ENCODE measurements around the gene CNGB1.
A peak's percentile ranks its signal among the peaks of the same experiment; 100 is the strongest.
"Not testable (repeated sequence)": the region's sequence is repeated elsewhere in the genome, so short reads cannot be mapped to it uniquely, and the experiment has no call there.

The CNGB1 gene

DNA sequence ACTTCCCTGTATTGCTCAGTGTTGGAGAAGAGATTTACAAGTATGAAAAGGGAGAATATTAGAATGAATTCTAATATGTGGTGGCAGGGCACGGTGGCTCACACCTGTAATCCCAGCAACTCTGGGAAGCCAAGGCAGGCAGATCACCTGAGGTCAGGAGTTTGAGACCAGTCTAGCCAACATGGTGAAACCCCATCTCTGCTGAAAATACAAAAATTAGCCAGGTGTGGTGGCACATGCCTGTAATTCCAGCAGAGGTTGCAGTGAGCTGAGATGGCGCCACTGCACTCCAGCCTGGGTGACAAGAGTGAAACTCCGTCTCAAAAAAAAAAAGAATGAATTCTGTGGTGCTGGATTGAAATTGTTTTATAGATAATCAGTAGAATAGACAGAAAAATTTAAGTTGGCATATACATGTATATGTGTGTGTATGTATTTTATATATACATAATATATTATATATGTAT, 75.8 kb downstream of the CNGB1 start:
- H3K36me3 ChIP-seq (ENCODE audit: insufficient read depth, low read length); H2AFZ ChIP-seq (ENCODE audit: low read length, unreplicated experiment); H3K79me2 ChIP-seq (ENCODE audit: control insufficient read depth, insufficient read depth, low read length, unreplicated experiment); H3K4me3 ChIP-seq (ENCODE audit: low read depth, low read length); H3K27me3 ChIP-seq (ENCODE audit: insufficient read depth, low read length): not testable (repeated sequence)
- Histone ChIP-seq H3K4me1 (ENCODE audit: control insufficient read depth, insufficient read depth, low read length, unreplicated experiment) (peaks cover 54% of the 10 kb centered on the region), H3K27ac (ENCODE audit: low read depth, low read length) (peak overlapping the region; percentile 95)

DNA sequence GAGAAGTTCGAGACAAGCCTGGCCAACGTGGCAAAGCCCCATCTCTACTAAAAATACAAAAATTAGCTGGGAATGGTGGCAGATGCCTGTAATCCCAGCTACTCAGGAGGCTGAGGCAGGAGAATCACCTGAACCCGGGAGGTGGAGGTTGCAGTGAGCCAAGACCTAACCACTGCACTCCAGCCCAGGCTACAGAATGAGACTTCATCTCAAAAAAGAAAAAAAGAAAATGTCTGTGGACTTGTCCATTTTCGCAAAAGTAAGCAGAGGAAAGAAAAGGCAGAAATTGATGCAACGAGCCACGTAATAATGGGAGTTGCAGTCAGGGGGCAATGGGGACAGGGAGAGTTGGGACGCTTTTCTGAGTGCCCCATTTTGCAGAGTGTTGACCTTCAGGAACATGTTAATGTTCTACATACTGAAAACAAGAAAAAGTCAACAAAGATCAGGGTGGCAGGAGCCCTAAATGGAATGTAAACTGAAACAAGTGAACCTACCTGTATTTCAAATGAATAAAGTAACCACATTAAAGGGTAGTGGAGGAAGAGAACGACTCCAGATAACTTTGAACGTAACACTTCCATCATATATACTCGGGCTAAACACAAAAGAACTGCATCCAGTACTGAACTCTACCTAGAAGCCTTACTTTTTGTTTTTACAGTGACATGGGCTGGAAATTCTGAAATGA, 76.4 kb downstream of the CNGB1 start:
- H3K27me3 ChIP-seq (ENCODE audit: insufficient read depth, low read length) = no peaks in the 10 kb centered on the region
- no peak overlapping the region for H3K4me3 ChIP-seq (ENCODE audit: low read depth, low read length)
- no peaks in the 10 kb centered on the region for H3K79me2 ChIP-seq (ENCODE audit: control insufficient read depth, insufficient read depth, low read length, unreplicated experiment)
- no peak overlapping the region for H2AFZ ChIP-seq (ENCODE audit: low read length, unreplicated experiment)
- H3K4me1 ChIP-seq (ENCODE audit: control insufficient read depth, insufficient read depth, low read length, unreplicated experiment) = peaks cover 60% of the 10 kb centered on the region
- H3K36me3 ChIP-seq (ENCODE audit: insufficient read depth, low read length) = no peaks in the 10 kb centered on the region
- H3K27ac ChIP-seq (ENCODE audit: low read depth, low read length) = peak overlapping the region; percentile 95

DNA sequence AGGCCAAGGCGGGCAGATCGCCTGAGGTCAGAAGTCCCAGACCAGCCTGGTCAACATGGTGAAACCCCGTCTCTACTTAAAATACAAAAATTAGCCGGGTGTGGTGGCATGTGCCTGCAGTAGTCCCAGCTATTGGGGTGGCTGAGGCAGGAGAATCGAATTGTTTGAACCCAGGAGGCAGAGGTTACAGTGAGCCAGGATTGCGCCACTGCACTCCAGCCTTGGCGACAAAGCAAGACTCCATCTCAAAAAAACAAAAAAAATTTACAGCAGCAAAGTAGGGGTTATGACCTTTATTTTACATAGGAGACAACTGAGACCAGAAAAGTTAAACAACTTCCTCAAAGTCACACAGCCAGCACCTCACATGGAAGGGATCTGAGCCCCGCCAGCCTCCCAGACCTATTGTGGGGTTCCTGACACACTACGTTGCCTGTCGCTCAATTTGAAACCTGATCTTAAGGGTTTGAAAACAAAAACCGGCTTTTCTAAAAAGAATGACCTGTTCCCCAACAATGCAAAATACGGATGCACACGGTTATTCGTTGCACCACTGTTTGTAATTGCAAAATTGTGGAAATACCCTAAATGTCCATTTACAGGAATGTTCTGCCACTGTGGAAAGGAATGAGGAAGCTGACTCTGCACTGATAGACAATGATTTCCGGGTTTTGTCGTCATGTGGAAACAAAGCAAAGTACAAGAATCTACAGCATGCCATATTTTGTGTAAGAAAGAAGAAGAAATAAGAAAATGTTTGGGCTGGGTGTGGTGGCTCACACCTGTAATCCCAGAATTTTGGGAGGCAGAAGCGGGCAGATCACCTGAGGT, 77.2 kb downstream of the CNGB1 start:
- Histone ChIP-seq H2AFZ (ENCODE audit: low read length, unreplicated experiment) (no peak overlapping the region), H3K27ac (ENCODE audit: low read depth, low read length) (peak overlapping the region; percentile 95), H3K27me3 (ENCODE audit: insufficient read depth, low read length) (no peaks in the 10 kb centered on the region), H3K79me2 (ENCODE audit: control insufficient read depth, insufficient read depth, low read length, unreplicated experiment) (no peaks in the 10 kb centered on the region), H3K4me1 (ENCODE audit: control insufficient read depth, insufficient read depth, low read length, unreplicated experiment) (peaks cover 64% of the 10 kb centered on the region), H3K36me3 (ENCODE audit: insufficient read depth, low read length) (no peaks in the 10 kb centered on the region), H3K4me3 (ENCODE audit: low read depth, low read length) (no peak overlapping the region)

DNA sequence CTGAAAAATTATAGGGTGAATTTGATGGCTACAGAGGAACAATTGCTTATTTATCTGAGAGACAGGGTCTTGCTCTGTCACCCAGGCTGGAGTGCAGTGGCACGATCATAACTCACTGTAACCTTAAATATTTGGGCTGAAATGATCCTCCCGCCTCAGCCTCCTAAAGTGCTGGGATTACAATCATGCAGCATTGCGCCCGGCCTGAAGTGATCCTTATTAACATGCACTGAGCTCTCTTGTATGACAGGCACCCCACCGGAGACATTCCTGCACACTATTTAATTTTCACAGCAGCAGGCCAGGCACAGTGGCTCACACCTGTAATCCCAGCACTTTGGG, 77.7 kb downstream of the CNGB1 start:
- peak overlapping the region; percentile 95 for H3K27ac ChIP-seq (ENCODE audit: low read depth, low read length)
- no peak overlapping the region for H2AFZ ChIP-seq (ENCODE audit: low read length, unreplicated experiment)
- H3K79me2 ChIP-seq (ENCODE audit: control insufficient read depth, insufficient read depth, low read length, unreplicated experiment) = no peaks in the 10 kb centered on the region
- H3K4me3 ChIP-seq (ENCODE audit: low read depth, low read length) = no peak overlapping the region
- H3K36me3 ChIP-seq (ENCODE audit: insufficient read depth, low read length) = no peaks in the 10 kb centered on the region
- no peaks in the 10 kb centered on the region for H3K27me3 ChIP-seq (ENCODE audit: insufficient read depth, low read length)
- H3K4me1 ChIP-seq (ENCODE audit: control insufficient read depth, insufficient read depth, low read length, unreplicated experiment) = peaks cover 64% of the 10 kb centered on the region

DNA sequence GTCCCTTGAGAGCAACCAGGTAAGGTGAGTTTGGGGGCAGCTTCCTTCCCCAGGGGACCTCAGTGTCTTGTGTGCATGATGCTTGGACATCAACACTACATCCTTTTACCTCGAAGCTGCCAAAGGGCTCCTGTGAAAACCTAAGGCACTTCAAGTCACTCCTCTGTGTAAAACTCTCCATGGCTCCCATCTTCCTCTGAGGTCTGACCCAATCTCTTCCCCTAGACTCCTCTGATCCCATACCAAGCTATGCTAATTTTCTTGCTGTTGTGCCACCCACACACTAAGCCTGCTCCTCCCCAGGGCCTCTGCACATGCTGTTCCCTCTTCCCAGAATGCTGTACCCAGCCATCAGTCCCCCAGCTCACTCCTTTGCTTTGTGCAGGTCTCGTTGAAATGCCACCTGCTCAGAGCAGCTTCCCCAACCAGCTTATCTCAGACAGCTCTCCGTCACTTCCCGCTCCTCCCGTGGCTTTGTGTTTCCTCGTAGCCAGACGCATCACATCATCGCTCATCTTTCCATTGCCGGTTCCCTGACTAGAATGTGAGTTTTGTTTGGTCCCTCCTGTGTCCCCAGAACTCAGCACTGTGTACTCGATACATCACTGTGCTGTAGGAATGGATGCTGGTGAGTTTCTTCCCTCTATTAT, 78.4 kb downstream of the CNGB1 start:
- Histone ChIP-seq H3K27me3 (ENCODE audit: insufficient read depth, low read length) (no peaks in the 10 kb centered on the region), H3K36me3 (ENCODE audit: insufficient read depth, low read length) (no peaks in the 10 kb centered on the region), H3K4me3 (ENCODE audit: low read depth, low read length) (peak overlapping the region; percentile 46; the same call in 1 of the 2 replicates), H3K79me2 (ENCODE audit: control insufficient read depth, insufficient read depth, low read length, unreplicated experiment) (no peaks in the 10 kb centered on the region), H3K27ac (ENCODE audit: low read depth, low read length) (peak overlapping the region; percentile 95), H3K4me1 (ENCODE audit: control insufficient read depth, insufficient read depth, low read length, unreplicated experiment) (peaks cover 64% of the 10 kb centered on the region), H2AFZ (ENCODE audit: low read length, unreplicated experiment) (no peak overlapping the region)

DNA sequence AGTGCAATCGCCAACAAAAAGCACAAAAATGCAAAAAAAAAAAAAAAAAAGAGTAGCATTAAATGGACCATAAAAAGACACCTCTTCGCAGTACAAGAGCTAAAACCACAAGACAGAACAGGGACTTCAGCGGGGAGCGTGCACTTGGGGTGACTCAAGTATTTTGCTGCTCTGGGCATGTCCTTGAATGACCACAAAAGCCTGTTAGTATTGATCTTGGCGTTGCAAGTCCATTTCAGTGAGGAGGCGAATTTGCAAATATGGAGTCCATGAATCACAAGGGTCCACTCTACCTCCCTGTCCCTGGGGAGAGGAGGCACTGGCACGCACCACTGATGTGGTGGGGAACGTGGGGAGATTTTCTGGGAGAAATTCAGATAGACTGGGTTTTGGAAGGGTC, 78.9 kb downstream of the CNGB1 start:
- no peaks in the 10 kb centered on the region for H3K79me2 ChIP-seq (ENCODE audit: control insufficient read depth, insufficient read depth, low read length, unreplicated experiment)
- peak overlapping the region; percentile 95 for H3K27ac ChIP-seq (ENCODE audit: low read depth, low read length)
- no peak overlapping the region for H2AFZ ChIP-seq (ENCODE audit: low read length, unreplicated experiment)
- no peaks in the 10 kb centered on the region for H3K27me3 ChIP-seq (ENCODE audit: insufficient read depth, low read length)
- H3K4me1 ChIP-seq (ENCODE audit: control insufficient read depth, insufficient read depth, low read length, unreplicated experiment) = peaks cover 64% of the 10 kb centered on the region
- no peaks in the 10 kb centered on the region for H3K36me3 ChIP-seq (ENCODE audit: insufficient read depth, low read length)
- H3K4me3 ChIP-seq (ENCODE audit: low read depth, low read length) = peak overlapping the region; percentile 46; the same call in 1 of the 2 replicates

DNA sequence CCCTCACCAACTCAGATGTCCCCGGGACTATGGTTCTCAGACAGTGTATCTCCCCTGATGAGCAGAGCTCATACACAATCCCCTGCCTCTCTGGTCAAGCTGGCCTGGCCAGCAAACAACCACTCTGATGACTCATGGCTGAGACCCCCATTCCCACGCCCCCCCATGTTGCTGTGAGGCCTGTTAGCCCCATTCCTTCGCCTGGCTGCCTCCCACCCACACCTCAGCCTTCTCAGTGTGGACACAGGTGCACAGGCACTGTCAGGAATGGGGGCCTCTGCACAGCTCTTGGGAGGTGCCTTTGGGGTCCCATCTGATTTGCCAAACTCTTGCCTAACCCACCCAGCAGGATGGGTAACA, 80.2 kb downstream of the CNGB1 start:
- peak overlapping the region; percentile 95 for H3K27ac ChIP-seq (ENCODE audit: low read depth, low read length)
- H3K79me2 ChIP-seq (ENCODE audit: control insufficient read depth, insufficient read depth, low read length, unreplicated experiment) = no peaks in the 10 kb centered on the region
- no peak overlapping the region for H3K4me3 ChIP-seq (ENCODE audit: low read depth, low read length)
- H3K4me1 ChIP-seq (ENCODE audit: control insufficient read depth, insufficient read depth, low read length, unreplicated experiment) = peaks cover 61% of the 10 kb centered on the region
- no peaks in the 10 kb centered on the region for H3K27me3 ChIP-seq (ENCODE audit: insufficient read depth, low read length)
- H3K36me3 ChIP-seq (ENCODE audit: insufficient read depth, low read length) = no peaks in the 10 kb centered on the region
- H2AFZ ChIP-seq (ENCODE audit: low read length, unreplicated experiment) = no peak overlapping the region

DNA sequence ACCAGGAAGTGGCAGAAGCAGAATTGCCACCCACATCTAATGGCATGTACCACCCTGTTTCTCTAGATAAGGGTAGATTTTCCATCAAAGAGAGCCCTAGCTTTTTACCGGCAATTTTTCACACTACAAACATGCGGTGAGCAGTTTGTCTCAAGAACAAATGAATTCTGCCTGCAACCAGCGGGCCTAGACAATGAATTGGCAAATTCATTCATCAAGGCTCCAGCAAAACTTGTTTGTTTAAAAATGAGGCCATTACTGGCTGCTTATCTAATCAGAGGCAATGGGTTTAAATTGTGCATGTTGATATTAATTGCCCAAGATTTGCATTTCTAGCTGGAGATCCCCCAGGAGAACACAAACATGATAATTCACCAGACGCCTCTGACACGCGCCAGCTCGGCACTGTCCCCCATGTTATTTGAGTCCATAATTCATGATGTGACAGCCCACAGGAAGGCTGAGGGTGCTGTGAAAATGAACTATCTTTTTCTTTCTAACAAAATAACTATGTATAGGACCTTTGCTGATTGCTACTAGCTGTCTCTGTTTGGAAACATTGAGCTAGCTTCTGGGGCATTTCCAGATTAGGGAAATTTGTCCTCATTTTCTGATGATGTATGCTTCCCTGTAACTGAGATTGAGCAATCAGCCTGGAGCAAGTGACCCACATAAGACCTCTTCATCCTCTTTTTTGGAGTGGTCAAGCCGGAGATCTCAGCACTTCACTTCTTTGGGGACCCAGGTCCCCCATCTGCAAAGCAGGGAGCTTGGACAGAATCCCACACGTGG, 80.8 kb downstream of the CNGB1 start:
- H3K4me3 ChIP-seq (ENCODE audit: low read depth, low read length) = no peak overlapping the region
- H3K79me2 ChIP-seq (ENCODE audit: control insufficient read depth, insufficient read depth, low read length, unreplicated experiment) = no peaks in the 10 kb centered on the region
- H3K4me1 ChIP-seq (ENCODE audit: control insufficient read depth, insufficient read depth, low read length, unreplicated experiment) = peaks cover 58% of the 10 kb centered on the region
- H3K27me3 ChIP-seq (ENCODE audit: insufficient read depth, low read length) = no peaks in the 10 kb centered on the region
- H3K36me3 ChIP-seq (ENCODE audit: insufficient read depth, low read length) = no peaks in the 10 kb centered on the region
- H2AFZ ChIP-seq (ENCODE audit: low read length, unreplicated experiment) = peak overlapping the region; percentile 23
- H3K27ac ChIP-seq (ENCODE audit: low read depth, low read length) = peak overlapping the region; percentile 95

DNA sequence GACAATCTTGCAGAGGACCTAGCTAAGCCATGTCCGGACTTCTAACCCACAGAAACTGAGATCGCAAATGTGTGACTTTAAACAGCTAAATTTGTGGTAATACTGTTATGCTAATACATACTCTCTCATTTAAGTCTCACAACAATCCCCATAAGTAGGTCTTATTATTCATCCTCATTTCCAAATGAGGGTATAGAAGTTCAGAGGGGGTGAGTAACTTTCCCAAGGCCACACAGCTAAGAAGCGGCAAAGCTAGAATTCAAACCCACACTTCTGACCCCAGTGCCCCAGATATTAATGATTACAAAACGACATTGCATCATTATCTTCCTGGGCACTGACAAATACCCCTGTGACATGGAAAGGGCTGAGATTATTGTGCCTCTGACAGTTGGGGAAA, 81.4 kb downstream of the CNGB1 start:
- Histone ChIP-seq H3K36me3 (ENCODE audit: insufficient read depth, low read length) (no peaks in the 10 kb centered on the region), H3K79me2 (ENCODE audit: control insufficient read depth, insufficient read depth, low read length, unreplicated experiment) (no peaks in the 10 kb centered on the region), H3K4me3 (ENCODE audit: low read depth, low read length) (no peak overlapping the region), H3K27ac (ENCODE audit: low read depth, low read length) (peak overlapping the region; percentile 95), H3K4me1 (ENCODE audit: control insufficient read depth, insufficient read depth, low read length, unreplicated experiment) (peaks cover 53% of the 10 kb centered on the region), H3K27me3 (ENCODE audit: insufficient read depth, low read length) (peaks cover 5% of the 10 kb centered on the region), H2AFZ (ENCODE audit: low read length, unreplicated experiment) (peak overlapping the region; percentile 23)

DNA sequence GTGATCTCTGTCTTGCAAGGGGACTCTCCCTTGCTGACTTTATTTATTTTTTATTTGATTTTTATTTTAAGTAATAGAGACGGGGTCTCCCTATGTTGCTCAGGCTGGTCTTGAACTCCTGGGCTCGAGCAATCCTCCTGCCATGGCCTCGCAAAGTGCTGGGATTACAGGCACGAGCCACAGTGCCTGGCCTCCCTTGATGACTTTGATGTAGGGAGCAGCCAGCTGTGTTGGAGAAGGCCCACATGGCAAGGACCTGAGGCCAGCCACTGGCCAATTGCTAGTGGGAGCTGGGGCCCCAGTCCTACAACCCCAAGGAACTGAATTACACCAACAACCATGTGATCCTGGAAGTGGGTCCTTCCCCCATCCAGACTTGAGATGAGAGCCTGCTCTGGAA, 81.8 kb downstream of the CNGB1 start:
- peak overlapping the region; percentile 95 for H3K27ac ChIP-seq (ENCODE audit: low read depth, low read length)
- peaks cover 52% of the 10 kb centered on the region for H3K4me1 ChIP-seq (ENCODE audit: control insufficient read depth, insufficient read depth, low read length, unreplicated experiment)
- H3K4me3 ChIP-seq (ENCODE audit: low read depth, low read length) = no peak overlapping the region
- H3K36me3 ChIP-seq (ENCODE audit: insufficient read depth, low read length) = no peaks in the 10 kb centered on the region
- H3K27me3 ChIP-seq (ENCODE audit: insufficient read depth, low read length) = peaks cover 9% of the 10 kb centered on the region
- no peak overlapping the region for H2AFZ ChIP-seq (ENCODE audit: low read length, unreplicated experiment)
- no peaks in the 10 kb centered on the region for H3K79me2 ChIP-seq (ENCODE audit: control insufficient read depth, insufficient read depth, low read length, unreplicated experiment)

Data from ACC112 (cell line).